GM12875 (cell line): ENCODE data around the gene PON2.

Experiments
- H3K4me3 ChIP-seq: one replicate; pipeline ENCODE4 v1.5.1; 2011; ENCODE audit warnings: low read depth, low read length, control low read depth
- TF ChIP-seq, protein P1 (sequence below): IDR thresholded peaks from 2 replicates; pipeline ENCODE4 v1.5.1; 2011; ENCODE audit warnings: low read depth, mild to moderate bottlenecking, control low read depth, inconsistent platforms, low read length, moderate library complexity, borderline replicate concordance; ENCODE audit not compliant: insufficient read depth

The PON2 gene

DNA sequence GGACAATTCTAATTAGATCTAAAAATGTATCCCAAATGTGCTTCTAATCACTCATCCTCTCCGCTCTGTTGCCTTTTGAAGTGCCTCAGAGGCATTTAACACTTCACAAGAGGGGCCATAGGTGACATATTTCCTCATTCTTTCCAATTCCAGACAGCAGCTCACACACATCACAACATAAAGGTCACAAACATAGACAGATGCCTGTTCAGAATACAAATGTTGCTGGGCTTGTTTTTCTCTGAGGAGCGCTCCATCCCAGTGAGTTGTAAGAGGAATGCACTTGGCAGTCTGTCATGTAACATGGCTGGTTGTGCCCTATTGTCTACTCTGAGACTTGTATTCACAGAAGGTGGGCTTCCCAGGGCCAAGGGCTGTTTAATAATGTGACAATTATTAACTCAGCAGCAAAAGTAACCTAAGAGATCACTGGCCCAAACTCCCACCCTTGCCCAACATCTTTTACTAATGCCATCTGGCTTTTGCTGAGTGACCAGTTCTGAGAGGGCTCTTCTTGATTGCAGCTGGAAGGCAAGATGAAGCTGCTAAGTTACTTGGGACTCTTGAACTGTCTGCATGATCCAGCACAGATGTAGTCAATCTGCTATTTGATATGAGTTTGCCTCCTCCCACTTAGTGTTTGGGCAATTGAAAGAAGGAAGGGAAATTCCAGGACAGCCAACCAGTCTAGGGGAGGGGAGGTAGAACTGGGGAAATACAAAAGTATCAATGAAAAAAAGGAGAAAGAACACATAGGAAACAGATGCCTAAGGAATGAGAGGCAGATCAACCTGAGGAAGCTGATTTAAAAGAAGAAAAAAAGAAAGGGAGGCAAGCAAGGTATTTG, 13.6 kb downstream of the PON2 start:
- no peak overlapping the region for H3K4me3 ChIP-seq
- TF ChIP-seq, protein P1, sequence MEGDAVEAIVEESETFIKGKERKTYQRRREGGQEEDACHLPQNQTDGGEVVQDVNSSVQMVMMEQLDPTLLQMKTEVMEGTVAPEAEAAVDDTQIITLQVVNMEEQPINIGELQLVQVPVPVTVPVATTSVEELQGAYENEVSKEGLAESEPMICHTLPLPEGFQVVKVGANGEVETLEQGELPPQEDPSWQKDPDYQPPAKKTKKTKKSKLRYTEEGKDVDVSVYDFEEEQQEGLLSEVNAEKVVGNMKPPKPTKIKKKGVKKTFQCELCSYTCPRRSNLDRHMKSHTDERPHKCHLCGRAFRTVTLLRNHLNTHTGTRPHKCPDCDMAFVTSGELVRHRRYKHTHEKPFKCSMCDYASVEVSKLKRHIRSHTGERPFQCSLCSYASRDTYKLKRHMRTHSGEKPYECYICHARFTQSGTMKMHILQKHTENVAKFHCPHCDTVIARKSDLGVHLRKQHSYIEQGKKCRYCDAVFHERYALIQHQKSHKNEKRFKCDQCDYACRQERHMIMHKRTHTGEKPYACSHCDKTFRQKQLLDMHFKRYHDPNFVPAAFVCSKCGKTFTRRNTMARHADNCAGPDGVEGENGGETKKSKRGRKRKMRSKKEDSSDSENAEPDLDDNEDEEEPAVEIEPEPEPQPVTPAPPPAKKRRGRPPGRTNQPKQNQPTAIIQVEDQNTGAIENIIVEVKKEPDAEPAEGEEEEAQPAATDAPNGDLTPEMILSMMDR = no peak

DNA sequence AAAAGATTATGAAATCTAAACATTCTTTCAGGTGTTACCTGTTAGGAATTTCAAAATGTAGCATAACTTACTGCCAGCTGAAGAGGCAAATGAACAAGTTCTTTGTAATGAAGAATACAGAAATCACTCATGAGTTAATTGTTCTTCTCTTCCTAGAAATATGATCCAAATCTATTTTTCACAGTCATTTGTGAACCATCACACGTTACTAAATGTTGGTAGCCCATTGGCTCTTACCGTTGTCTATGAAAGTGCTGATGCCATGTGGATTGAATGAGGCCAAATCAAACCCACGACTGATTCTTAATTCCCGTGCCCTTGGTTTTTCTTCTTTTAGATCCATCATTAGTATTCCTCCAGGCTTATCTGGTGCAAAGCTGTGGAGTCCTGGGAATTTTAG, 22.8 kb downstream of the PON2 start:
- H3K4me3 ChIP-seq = no peak overlapping the region
- TF ChIP-seq, protein P1 = no peak

DNA sequence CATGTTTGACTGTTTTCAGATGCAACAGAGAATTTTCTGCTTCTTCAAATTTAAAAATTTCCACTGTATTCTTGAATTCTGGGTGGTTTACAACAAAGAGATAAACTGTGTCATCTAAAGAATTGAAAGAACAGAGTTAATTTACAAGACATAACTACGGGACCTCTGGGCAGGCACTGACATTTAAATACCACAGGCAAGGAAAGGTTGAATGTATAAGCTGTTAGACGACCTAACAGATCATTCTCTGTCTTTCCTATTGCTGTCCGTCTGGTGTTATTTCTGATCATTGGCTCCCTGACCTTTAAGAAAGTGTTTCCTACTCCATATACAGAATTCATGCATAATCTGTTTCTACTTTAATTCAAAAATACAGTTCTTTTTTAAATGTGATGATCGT, 23.2 kb downstream of the PON2 start:
- TF ChIP-seq, protein P1 = no peak

DNA sequence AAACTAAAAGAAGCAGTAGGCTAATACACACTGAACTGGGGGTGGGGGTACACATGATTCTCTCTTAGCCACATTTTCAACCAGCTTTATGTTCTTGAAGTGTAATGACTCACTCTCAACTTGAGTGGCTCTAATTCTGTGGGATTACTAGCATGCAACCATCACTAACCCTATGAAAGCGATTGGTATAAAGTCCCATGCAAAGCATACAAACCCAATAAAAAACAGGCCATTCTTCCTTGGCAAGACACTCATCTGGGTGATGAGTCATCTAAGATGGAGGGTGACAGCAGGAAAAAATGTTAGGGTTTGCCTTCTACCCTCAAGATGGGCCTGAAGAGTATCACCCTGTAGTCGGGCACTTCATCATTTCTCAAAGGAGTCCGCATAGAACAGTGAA, 23.8 kb downstream of the PON2 start:
- no peak overlapping the region for H3K4me3 ChIP-seq
- TF ChIP-seq, protein P1 = no peak

More for the DNA sequence above, 23.2 kb downstream of the PON2 start:
- no peak overlapping the region for H3K4me3 ChIP-seq

DNA sequence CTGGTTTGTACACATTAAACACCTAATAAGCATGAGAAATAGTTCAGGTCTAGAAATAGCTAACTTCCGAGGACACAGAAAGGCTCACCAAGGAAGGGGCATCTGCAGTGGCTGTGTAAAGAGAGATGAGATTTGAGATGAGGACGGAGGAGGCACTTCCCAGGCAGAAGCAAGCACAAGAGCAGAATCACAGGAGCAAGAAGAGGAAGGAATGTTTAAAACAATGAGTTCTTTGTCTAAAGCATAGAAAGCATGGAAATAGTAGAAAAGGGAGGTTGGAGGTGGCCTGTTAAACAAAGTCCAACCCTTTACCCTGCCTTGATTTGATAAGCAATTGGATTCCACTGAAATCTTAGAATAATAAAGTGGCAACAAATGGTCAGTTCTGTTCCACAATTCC, 27.1 kb downstream of the PON2 start:
- no peak overlapping the region for H3K4me3 ChIP-seq
- TF ChIP-seq, protein P1 = no peak

DNA sequence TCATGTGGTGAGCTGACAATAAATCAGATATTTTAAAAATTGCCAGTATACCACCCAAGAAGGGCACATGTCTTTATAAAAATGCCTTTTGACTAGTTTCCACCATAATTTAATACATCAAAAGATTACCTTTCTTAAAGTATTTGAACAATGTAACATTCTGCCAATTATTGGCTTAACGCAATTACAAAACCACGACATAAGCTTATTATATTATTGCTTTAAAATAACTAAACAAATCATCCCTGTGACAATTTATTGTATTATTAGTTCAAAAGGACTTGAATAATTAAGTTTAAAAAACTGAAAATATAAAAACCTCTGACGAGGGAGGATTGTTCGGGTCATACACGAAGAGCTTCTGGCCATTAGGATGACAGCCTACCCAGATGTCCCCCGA, 29.0 kb downstream of the PON2 start:
- TF ChIP-seq, protein P1 = no peak
- H3K4me3 ChIP-seq = no peak overlapping the region

DNA sequence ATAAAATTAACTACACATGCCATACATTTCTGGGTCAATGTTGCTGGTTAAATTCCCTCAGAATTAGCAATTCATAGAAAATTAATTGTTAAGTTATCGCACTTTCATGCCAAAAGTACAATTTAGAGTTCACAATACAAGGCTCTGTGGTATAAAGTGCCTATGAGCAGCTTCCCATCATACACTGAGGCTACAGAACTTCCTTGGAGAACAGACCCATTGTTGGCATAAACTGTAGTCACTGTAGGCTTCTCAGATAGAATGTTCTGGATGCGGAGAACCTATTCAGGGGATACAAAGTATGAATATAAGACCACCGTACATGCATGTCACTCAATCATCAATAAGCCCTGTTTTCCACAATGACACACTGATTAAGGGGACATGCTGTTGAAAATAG, 29.6 kb downstream of the PON2 start:
- no peak overlapping the region for H3K4me3 ChIP-seq
- TF ChIP-seq, protein P1 = no peak
